Measurements from ENCODE around the gene SIRPB2. TPM values are rescaled to one million over a fixed set of nuclear protein-coding genes. Genes with fewer than 3 reads are reported as not detected.

SIRPB2 gene
- total and polyA plus RNA-seq, 5 donors from 2014 or later: 0.10 TPM; not detected in 4

DNA sequence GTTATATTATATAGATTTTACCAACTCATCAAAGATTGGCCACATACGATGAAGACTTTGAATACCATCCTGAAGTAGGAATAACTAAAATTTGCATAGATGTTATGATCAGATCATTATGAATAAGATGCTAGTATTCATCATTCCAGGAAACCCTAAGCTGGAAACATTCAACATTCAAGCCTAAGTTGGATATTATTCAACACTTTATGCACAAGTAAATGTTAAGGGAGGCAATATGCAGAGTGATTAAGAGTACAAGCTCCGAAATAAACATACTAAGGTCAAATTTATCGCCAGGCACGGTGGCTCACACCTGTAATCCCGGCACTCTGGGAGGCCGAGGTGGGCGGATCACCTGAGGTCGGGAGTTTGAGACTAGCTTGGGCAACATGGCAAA, 55.0 kb downstream of the SIRPB2 start:
- Histone ChIP-seq H3K36me3 (ENCODE audit: control insufficient read depth, insufficient read depth, low read length) (peaks cover 3% of the 10 kb centered on the region), H3K27me3 (ENCODE audit: control insufficient read depth, insufficient read depth, low read length) (no peaks in the 10 kb centered on the region), H3K4me1 (ENCODE audit: control insufficient read depth, insufficient read depth, low read length, poor library complexity, severe bottlenecking) (peaks cover 14% of the 10 kb centered on the region), H3K4me3 (ENCODE audit: low read depth, low read length) (no peak overlapping the region), H3K27ac (ENCODE audit: insufficient read depth, low read length, poor library complexity, severe bottlenecking) (no peak overlapping the region), H3K9me3 (ENCODE audit: control insufficient read depth in 2 of 2, low read length in 2 of 2) (no peaks in the 10 kb centered on the region)
- Mint-ChIP-seq H3K9me3 (no peaks in the 10 kb centered on the region), H3K36me3 (peaks cover 3% of the 10 kb centered on the region), H3K4me1 (peaks cover 13 to 30% (median 24%) of the 10 kb centered on the region in 4 donors), H3K27ac (no peak overlapping the region), H3K27me3 (no peaks in the 10 kb centered on the region), H3K4me3 (no peak overlapping the region)
- ATAC-seq (ENCODE audit: low read depth in 2 of 2): no peak
- no peak for DNase-seq

DNA sequence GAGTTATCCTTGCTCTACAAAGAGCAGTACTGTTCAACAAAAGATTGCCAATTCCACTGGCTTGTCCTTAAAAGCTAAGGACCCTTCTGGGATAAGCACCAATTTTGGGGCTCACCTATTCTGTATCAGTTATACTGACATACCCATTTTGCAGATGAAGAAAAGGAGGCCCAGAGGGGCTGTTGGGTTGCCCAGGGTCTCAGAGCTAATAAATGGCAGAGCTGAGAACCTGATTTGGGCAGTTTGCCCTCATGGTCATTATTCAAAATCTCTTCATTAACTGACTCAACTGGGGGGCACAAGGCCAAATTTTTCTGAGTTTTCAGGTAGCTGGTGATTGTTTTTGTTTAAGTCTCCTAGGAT, 55.9 kb downstream of the SIRPB2 start:
- peak overlapping the region; percentile 55 for H3K4me3 ChIP-seq (ENCODE audit: low read depth, low read length)
- Mint-ChIP-seq H3K27me3 (no peaks in the 10 kb centered on the region), H3K36me3 (peaks cover 3% of the 10 kb centered on the region), H3K27ac (no peak overlapping the region), H3K4me3 (no peak overlapping the region), H3K9me3 (no peaks in the 10 kb centered on the region), H3K4me1 (peaks cover 13 to 32% (median 25%) of the 10 kb centered on the region in 4 donors)
- H3K9me3 ChIP-seq (ENCODE audit: control insufficient read depth in 2 of 2, low read length in 2 of 2): no peaks in the 10 kb centered on the region
- H3K4me1 ChIP-seq (ENCODE audit: control insufficient read depth, insufficient read depth, low read length, poor library complexity, severe bottlenecking): peaks cover 14% of the 10 kb centered on the region
- peaks cover 3% of the 10 kb centered on the region for H3K36me3 ChIP-seq (ENCODE audit: control insufficient read depth, insufficient read depth, low read length)
- DNase-seq: no peak
- no peak overlapping the region for H3K27ac ChIP-seq (ENCODE audit: insufficient read depth, low read length, poor library complexity, severe bottlenecking)
- no peaks in the 10 kb centered on the region for H3K27me3 ChIP-seq (ENCODE audit: control insufficient read depth, insufficient read depth, low read length)
- ATAC-seq (ENCODE audit: low read depth in 2 of 2): no peak

DNA sequence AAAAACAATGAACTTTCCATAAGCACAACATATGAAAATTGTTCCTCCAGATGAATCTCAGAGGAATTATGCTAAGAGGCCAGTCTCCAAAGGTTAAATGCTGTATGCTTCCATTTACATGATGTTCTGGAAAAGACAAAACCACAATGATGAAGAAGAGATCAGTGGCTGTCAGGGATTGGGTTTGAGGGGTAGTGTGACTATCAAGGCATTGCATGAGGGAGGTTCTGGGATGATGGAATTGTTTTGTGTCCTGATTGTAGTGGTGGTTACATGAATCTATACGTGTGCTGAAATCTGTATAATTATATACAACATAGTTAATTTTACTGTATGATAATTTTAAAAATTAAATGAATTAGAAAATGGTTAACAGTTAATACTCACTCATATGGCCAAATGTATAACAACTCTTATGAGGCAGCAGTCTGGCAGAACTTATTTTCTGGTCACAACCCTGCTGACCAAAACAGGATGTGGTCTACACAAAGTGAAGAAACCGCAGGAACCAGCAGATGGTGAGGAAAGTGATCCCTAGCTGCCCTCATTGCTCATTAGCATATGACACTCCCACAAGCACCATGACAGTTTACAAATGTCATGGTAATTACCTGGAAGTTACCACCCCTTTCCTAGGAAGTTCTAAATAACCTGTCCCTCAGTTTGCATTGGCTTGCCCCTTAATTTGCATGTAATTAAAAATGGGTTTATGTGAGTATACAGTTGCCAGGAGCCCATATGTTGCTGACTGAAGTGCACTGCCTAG, 56.5 kb downstream of the SIRPB2 start:
- Mint-ChIP-seq H3K27ac (peak overlapping the region in 1 of 3 donors; percentile 10), H3K4me3 (peak overlapping the region in 1 of 4 donors; percentile 36), H3K27me3 (peaks cover 4% of the 10 kb centered on the region), H3K36me3 (no peaks in the 10 kb centered on the region), H3K9me3 (no peaks in the 10 kb centered on the region), H3K4me1 (peaks cover 13 to 29% (median 25%) of the 10 kb centered on the region in 4 donors)
- H3K4me3 ChIP-seq (ENCODE audit: low read depth, low read length): peak overlapping the region; percentile 55
- H3K9me3 ChIP-seq (ENCODE audit: control insufficient read depth in 2 of 2, low read length in 2 of 2): no peaks in the 10 kb centered on the region
- no peaks in the 10 kb centered on the region for H3K36me3 ChIP-seq (ENCODE audit: control insufficient read depth, insufficient read depth, low read length)
- H3K27ac ChIP-seq (ENCODE audit: insufficient read depth, low read length, poor library complexity, severe bottlenecking): no peak overlapping the region
- DNase-seq (peak; percentile 29 to 94 (median 61)), ATAC-seq (ENCODE audit: low read depth in 2 of 2) (peak; percentile 78 to 79)
- peaks cover 14% of the 10 kb centered on the region for H3K4me1 ChIP-seq (ENCODE audit: control insufficient read depth, insufficient read depth, low read length, poor library complexity, severe bottlenecking)
- no peaks in the 10 kb centered on the region for H3K27me3 ChIP-seq (ENCODE audit: control insufficient read depth, insufficient read depth, low read length)

DNA sequence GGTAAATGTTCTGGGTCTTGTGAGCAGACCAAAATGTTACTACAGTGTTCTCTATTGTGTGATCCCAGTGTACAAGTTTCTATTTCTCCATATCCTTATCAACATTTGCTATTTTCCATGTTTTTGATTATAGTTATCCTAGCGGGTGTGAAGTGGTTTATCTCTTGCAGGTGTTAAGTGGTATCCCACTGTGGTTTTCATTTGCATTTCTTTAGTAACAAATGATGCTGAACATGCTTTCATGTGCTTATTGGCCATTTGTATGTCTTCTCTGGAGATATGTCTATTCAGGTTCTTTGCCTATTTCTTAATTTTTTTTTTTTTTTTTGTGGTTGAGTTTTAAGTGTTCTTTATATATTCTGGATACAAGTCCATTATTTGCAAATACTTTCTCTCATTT, 60.1 kb downstream of the SIRPB2 start:
- Mint-ChIP-seq H3K27ac (no peak overlapping the region), H3K36me3 (no peaks in the 10 kb centered on the region), H3K27me3 (peaks cover 4% of the 10 kb centered on the region), H3K9me3 (no peaks in the 10 kb centered on the region), H3K4me1 (peaks cover 13 to 24% (median 20%) of the 10 kb centered on the region in 4 donors), H3K4me3 (no peak overlapping the region)
- Histone ChIP-seq H3K9me3 (ENCODE audit: control insufficient read depth in 2 of 2, low read length in 2 of 2) (no peaks in the 10 kb centered on the region), H3K36me3 (ENCODE audit: control insufficient read depth, insufficient read depth, low read length) (no peaks in the 10 kb centered on the region), H3K4me1 (ENCODE audit: control insufficient read depth, insufficient read depth, low read length, poor library complexity, severe bottlenecking) (peaks cover 14% of the 10 kb centered on the region), H3K4me3 (ENCODE audit: low read depth, low read length) (no peak overlapping the region), H3K27ac (ENCODE audit: insufficient read depth, low read length, poor library complexity, severe bottlenecking) (no peak overlapping the region), H3K27me3 (ENCODE audit: control insufficient read depth, insufficient read depth, low read length) (no peaks in the 10 kb centered on the region)
- DNase-seq: no peak
- ATAC-seq (ENCODE audit: low read depth in 2 of 2): no peak

DNA sequence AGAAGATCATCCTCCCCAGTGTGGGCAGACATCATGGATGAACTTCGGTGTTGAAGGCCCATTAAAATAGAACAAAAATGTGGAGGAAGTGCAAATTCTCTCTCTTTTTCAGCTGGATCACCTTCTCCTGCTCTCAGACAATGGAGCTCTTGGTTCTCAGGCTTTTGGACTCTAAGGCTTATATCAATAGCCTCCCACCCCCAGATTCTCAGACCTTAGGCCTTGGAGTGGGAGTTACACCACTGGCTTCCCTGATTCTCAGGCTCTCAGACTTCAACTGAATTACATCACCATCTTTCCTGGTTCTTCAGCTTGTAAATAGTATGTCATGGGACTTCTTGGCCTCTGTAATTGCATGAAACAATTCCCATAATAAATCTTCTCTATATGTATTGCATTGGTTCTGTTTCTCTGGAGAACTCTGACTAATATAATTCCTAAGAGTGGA, 61.2 kb downstream of the SIRPB2 start:
- no peaks in the 10 kb centered on the region for H3K9me3 Mint-ChIP-seq
- ATAC-seq (ENCODE audit: low read depth in 2 of 2): no peak
- H3K4me1 ChIP-seq (ENCODE audit: control insufficient read depth, insufficient read depth, low read length, poor library complexity, severe bottlenecking): peaks cover 9% of the 10 kb centered on the region
- no peak overlapping the region for H3K4me3 ChIP-seq (ENCODE audit: low read depth, low read length)
- H3K36me3 Mint-ChIP-seq: no peaks in the 10 kb centered on the region
- H3K4me1 Mint-ChIP-seq: peaks cover 6 to 18% (median 12%) of the 10 kb centered on the region in 4 donors
- H3K9me3 ChIP-seq (ENCODE audit: control insufficient read depth in 2 of 2, low read length in 2 of 2): no peaks in the 10 kb centered on the region
- H3K4me3 Mint-ChIP-seq: no peak overlapping the region
- H3K27me3 ChIP-seq (ENCODE audit: control insufficient read depth, insufficient read depth, low read length): no peaks in the 10 kb centered on the region
- no peak for DNase-seq
- no peak overlapping the region for H3K27ac ChIP-seq (ENCODE audit: insufficient read depth, low read length, poor library complexity, severe bottlenecking)
- peaks cover 4% of the 10 kb centered on the region for H3K27me3 Mint-ChIP-seq
- H3K27ac Mint-ChIP-seq: peak overlapping the region in 1 of 3 donors; percentile 52
- no peaks in the 10 kb centered on the region for H3K36me3 ChIP-seq (ENCODE audit: control insufficient read depth, insufficient read depth, low read length)

DNA sequence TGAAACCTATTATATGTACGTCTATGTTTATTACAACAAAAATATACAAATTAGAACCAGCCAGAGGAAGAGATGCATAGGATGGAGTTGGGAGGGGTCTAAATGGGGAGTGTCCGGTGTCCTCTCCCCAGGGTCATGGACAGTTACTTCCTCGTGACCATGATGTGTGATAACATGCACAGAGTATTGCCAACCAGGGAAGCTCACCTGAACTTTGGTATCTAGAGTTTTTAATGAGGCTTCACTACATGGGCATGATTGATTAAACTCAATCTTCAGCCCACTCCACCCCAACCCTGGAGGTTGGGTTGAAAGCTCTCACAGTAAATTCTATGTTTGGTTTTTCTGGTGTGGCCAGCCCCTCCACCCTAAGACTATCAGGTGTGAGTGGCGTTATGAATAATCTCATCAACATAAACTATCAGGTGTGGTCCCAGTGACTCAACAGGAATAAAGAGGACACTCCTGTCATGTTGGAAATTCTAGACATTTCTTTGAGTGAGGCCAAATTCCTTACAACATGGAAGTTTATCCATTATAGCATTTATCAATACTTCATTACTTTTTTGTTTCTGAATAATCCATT, 62.0 kb downstream of the SIRPB2 start:
- H3K27me3 Mint-ChIP-seq: peaks cover 4% of the 10 kb centered on the region

DNA sequence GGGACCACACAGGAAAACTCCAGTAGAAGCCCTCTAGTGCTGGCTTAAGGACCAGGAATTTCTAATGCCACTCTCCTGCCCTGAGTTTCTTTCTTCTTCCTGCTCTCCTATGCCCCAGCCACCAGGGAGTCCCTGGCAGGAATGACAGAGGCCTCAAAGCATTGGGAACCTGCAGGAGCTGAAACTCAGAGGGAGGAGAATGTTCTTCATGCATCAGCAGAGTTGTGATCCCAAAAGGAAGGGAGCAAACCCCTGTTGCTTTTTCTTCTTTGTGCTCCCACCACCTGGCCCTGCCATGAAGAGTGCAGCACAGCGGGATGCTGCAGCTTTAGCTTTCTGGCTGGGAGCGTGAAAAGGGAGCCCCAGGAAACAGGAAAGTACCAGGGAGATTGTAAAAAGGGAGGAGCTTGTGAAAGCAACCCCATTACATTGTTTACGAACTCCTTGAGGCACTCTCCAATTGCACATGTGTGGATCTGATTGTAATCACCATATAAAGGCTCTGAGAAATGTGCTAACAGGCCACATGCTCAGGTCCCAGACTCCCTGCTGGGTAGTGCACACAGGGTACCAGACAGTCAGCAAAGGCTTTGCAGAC, 63.7 kb downstream of the SIRPB2 start:
- no peak for DNase-seq
- ATAC-seq (ENCODE audit: low read depth in 2 of 2): no peak
- H3K4me3 Mint-ChIP-seq: no peak overlapping the region
- peaks cover 0 to 14% (median 5%) of the 10 kb centered on the region in 4 donors for H3K4me1 Mint-ChIP-seq
- no peaks in the 10 kb centered on the region for H3K36me3 ChIP-seq (ENCODE audit: control insufficient read depth, insufficient read depth, low read length)
- no peaks in the 10 kb centered on the region for H3K4me1 ChIP-seq (ENCODE audit: control insufficient read depth, insufficient read depth, low read length, poor library complexity, severe bottlenecking)
- no peak overlapping the region for H3K27ac Mint-ChIP-seq
- H3K36me3 Mint-ChIP-seq: no peaks in the 10 kb centered on the region
- H3K27me3 Mint-ChIP-seq: peaks cover 4% of the 10 kb centered on the region
- no peaks in the 10 kb centered on the region for H3K27me3 ChIP-seq (ENCODE audit: control insufficient read depth, insufficient read depth, low read length)
- no peaks in the 10 kb centered on the region for H3K9me3 ChIP-seq (ENCODE audit: control insufficient read depth in 2 of 2, low read length in 2 of 2)
- no peak overlapping the region for H3K4me3 ChIP-seq (ENCODE audit: low read depth, low read length)
- no peak overlapping the region for H3K27ac ChIP-seq (ENCODE audit: insufficient read depth, low read length, poor library complexity, severe bottlenecking)
- H3K9me3 Mint-ChIP-seq: peaks cover 0 to 4% (median 0%) of the 10 kb centered on the region in 7 donors

More for the DNA sequence above, 62.0 kb downstream of the SIRPB2 start:
- no peak overlapping the region for H3K4me3 ChIP-seq (ENCODE audit: low read depth, low read length)
- H3K27me3 ChIP-seq (ENCODE audit: control insufficient read depth, insufficient read depth, low read length): no peaks in the 10 kb centered on the region
- no peak overlapping the region for H3K27ac Mint-ChIP-seq
- ATAC-seq (ENCODE audit: low read depth in 2 of 2) (no peak), DNase-seq (no peak)
- H3K9me3 ChIP-seq (ENCODE audit: control insufficient read depth in 2 of 2, low read length in 2 of 2): no peaks in the 10 kb centered on the region
- no peak overlapping the region for H3K4me3 Mint-ChIP-seq
- no peaks in the 10 kb centered on the region for H3K9me3 Mint-ChIP-seq
- H3K4me1 ChIP-seq (ENCODE audit: control insufficient read depth, insufficient read depth, low read length, poor library complexity, severe bottlenecking): peaks cover 1% of the 10 kb centered on the region
- peaks cover under 1 to 14% (median 4%) of the 10 kb centered on the region in 4 donors for H3K4me1 Mint-ChIP-seq
- no peak overlapping the region for H3K27ac ChIP-seq (ENCODE audit: insufficient read depth, low read length, poor library complexity, severe bottlenecking)
- no peaks in the 10 kb centered on the region for H3K36me3 ChIP-seq (ENCODE audit: control insufficient read depth, insufficient read depth, low read length)
- no peaks in the 10 kb centered on the region for H3K36me3 Mint-ChIP-seq
